ENCODE results near the gene EVX2. TPM values are rescaled to one million over a fixed set of nuclear protein-coding genes. Genes with fewer than 3 reads are reported as not detected.

The EVX2 gene
- total and polyA plus RNA-seq, 2 of the 13 experiments (the other 11 are each of a cell fraction or from before 2014, with no cell fraction given), result not detected

DNA sequence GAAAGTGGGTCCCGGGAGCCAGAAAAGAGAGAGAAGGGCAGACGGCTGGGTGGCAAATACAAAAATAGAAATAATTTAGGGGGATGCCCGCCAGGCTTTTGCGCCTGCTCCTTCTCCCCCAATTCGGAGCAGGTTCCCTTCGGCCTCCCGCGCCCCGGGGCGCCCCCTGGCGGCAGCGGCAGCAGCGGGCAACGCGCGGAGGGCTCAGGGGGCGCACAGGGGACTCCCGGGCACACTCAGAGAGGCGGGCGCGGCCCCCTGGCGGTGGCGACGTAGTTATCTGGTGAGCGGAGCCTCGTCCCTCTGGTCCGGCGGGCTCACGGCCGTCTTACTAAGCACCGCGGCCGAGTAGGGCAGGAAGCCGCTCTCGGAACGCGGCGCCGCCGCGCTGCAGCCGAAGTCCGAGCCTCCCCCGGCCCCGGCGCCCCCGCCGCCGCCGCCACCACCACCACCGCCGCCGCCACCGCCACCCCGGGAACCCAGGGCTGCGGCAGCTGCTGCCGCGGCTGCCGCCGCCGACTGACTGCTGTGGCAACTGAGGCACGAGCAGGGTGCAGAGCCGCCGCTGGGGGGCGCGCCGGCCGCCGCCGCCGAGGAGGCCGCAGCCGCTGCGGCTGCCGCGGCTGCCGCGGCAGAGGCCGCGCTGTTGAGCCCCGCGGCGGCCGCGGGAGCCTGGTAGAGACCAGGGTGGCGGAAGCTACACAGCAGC is 3.8 kb downstream of the EVX2 start (continued):
- no peak for TF ChIP-seq NFYB (CRISPR knock-in tag; IDR thresholded peaks at IDR 0.05)
- TF ChIP-seq, protein P1, sequence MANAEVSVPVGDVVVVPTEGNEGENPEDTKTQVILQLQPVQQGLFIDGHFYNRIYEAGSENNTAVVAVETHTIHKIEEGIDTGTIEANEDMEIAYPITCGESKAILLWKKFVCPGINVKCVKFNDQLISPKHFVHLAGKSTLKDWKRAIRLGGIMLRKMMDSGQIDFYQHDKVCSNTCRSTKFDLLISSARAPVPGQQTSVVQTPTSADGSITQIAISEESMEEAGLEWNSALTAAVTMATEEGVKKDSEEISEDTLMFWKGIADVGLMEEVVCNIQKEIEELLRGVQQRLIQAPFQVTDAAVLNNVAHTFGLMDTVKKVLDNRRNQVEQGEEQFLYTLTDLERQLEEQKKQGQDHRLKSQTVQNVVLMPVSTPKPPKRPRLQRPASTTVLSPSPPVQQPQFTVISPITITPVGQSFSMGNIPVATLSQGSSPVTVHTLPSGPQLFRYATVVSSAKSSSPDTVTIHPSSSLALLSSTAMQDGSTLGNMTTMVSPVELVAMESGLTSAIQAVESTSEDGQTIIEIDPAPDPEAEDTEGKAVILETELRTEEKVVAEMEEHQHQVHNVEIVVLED (CRISPR knock-in tag; IDR thresholded peaks at IDR 0.05; ENCODE audit: borderline replicate concordance), result no peak
- TF ChIP-seq XRCC5 (optimal IDR thresholded peaks at IDR 0.05; ENCODE audit: low read length), result peak; percentile 52
- no peak for TF ChIP-seq ZNF619 (CRISPR knock-in tag; IDR thresholded peaks at IDR 0.05)
- TF ChIP-seq ZSCAN29 (CRISPR knock-in tag; conservative IDR thresholded peaks at IDR 0.05), result no peak
- no peak for TF ChIP-seq SP4 (CRISPR knock-in tag; IDR thresholded peaks at IDR 0.05)
- TF ChIP-seq, protein P2, sequence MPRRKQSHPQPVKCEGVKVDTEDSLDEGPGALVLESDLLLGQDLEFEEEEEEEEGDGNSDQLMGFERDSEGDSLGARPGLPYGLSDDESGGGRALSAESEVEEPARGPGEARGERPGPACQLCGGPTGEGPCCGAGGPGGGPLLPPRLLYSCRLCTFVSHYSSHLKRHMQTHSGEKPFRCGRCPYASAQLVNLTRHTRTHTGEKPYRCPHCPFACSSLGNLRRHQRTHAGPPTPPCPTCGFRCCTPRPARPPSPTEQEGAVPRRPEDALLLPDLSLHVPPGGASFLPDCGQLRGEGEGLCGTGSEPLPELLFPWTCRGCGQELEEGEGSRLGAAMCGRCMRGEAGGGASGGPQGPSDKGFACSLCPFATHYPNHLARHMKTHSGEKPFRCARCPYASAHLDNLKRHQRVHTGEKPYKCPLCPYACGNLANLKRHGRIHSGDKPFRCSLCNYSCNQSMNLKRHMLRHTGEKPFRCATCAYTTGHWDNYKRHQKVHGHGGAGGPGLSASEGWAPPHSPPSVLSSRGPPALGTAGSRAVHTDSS (CRISPR knock-in tag; conservative IDR thresholded peaks at IDR 0.05), result no peak
- no peak for TF ChIP-seq ETV6 (CRISPR knock-in tag; conservative IDR thresholded peaks at IDR 0.05)
- TF ChIP-seq FOSL1 (CRISPR knock-in tag; IDR thresholded peaks at IDR 0.05; ENCODE audit: borderline replicate concordance), result no peak
- TF ChIP-seq, protein P3, sequence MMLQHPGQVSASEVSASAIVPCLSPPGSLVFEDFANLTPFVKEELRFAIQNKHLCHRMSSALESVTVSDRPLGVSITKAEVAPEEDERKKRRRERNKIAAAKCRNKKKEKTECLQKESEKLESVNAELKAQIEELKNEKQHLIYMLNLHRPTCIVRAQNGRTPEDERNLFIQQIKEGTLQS (CRISPR knock-in tag; IDR thresholded peaks at IDR 0.05), result no peak
- no peak for TF ChIP-seq KAT7 (CRISPR knock-in tag; IDR thresholded peaks at IDR 0.05; ENCODE audit: borderline replicate concordance)
- TF ChIP-seq, protein P4, sequence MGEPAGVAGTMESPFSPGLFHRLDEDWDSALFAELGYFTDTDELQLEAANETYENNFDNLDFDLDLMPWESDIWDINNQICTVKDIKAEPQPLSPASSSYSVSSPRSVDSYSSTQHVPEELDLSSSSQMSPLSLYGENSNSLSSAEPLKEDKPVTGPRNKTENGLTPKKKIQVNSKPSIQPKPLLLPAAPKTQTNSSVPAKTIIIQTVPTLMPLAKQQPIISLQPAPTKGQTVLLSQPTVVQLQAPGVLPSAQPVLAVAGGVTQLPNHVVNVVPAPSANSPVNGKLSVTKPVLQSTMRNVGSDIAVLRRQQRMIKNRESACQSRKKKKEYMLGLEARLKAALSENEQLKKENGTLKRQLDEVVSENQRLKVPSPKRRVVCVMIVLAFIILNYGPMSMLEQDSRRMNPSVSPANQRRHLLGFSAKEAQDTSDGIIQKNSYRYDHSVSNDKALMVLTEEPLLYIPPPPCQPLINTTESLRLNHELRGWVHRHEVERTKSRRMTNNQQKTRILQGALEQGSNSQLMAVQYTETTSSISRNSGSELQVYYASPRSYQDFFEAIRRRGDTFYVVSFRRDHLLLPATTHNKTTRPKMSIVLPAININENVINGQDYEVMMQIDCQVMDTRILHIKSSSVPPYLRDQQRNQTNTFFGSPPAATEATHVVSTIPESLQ (CRISPR knock-in tag; conservative IDR thresholded peaks at IDR 0.05), result no peak
- TF ChIP-seq, protein P5, sequence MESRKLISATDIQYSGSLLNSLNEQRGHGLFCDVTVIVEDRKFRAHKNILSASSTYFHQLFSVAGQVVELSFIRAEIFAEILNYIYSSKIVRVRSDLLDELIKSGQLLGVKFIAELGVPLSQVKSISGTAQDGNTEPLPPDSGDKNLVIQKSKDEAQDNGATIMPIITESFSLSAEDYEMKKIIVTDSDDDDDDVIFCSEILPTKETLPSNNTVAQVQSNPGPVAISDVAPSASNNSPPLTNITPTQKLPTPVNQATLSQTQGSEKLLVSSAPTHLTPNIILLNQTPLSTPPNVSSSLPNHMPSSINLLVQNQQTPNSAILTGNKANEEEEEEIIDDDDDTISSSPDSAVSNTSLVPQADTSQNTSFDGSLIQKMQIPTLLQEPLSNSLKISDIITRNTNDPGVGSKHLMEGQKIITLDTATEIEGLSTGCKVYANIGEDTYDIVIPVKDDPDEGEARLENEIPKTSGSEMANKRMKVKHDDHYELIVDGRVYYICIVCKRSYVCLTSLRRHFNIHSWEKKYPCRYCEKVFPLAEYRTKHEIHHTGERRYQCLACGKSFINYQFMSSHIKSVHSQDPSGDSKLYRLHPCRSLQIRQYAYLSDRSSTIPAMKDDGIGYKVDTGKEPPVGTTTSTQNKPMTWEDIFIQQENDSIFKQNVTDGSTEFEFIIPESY (CRISPR knock-in tag; IDR thresholded peaks at IDR 0.05), result peak; percentile 72

Data from HepG2 (cell line).